ENCODE data around the gene SEC11A.
A peak's percentile ranks its signal among the peaks of the same experiment; 100 is the strongest.
"Not testable (repeated sequence)": the region's sequence is repeated elsewhere in the genome, so short reads cannot be mapped to it uniquely, and the experiment has no call there.

SEC11A gene

DNA sequence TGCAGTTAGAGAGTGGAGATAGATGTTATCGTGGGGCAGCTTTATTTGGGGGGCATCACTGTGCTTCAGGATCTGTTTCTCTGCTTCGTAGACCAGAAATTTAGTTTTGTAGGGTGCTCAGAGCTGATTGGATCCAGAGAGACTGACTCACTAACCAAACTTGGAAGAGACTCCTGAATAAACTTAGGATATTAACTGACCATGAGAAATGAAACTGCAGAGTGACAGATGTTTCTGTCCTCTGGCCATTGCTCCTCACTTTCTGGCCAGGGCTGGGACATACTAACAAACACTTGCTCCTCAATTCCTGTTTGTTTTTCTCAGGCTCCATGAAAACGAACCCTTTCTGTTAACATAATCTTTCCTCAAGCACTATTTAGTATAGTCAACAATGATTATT, 36.8 kb upstream of the SEC11A start:
- no peak overlapping the region for H3K4me3 ChIP-seq (ENCODE audit: low read length in 2 of 2)
- no peaks in the 10 kb centered on the region for H3K36me3 ChIP-seq (ENCODE audit: control insufficient read depth in 2 of 2, insufficient read depth in 2 of 2, low read length in 2 of 2)
- H3K9me3 ChIP-seq (ENCODE audit: control insufficient read depth in 2 of 2, low read length in 2 of 2), result no peaks in the 10 kb centered on the region
- H3K4me1 ChIP-seq (ENCODE audit: control insufficient read depth, insufficient read depth, low read length), result peaks cover 23% of the 10 kb centered on the region
- peak overlapping the region; percentile 7 for H3K27ac ChIP-seq (ENCODE audit: low read length)
- no peaks in the 10 kb centered on the region for H3K27me3 ChIP-seq (ENCODE audit: control insufficient read depth in 1 of 2, insufficient read depth in 2 of 2, low read length in 2 of 2)
- no peak overlapping the region for H3K9ac ChIP-seq (ENCODE audit: low read length in 2 of 2)

DNA sequence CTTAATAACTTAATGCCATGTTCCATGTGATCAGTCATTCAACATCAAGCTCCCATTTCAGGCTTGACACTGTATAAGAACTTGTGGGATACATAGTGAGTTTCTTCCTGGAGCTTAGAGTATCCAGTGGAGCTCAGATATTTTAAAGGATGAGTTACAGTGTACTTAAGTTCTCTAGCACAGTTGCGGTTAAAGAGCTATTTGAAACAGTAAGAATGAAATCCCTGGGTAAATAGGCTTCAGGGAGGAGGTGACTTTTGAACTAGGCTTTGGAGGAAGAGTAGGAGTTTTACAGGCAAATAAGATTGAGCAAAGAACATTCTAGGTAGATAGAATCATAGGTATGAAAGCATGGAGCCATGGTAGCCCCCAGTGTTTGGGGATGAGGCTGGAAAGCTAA, 36.3 kb upstream of the SEC11A start:
- Histone ChIP-seq H3K9ac (ENCODE audit: low read length in 2 of 2) (no peak overlapping the region), H3K4me1 (ENCODE audit: control insufficient read depth, insufficient read depth, low read length) (peaks cover 28% of the 10 kb centered on the region), H3K27ac (ENCODE audit: low read length) (peak overlapping the region; percentile 7), H3K27me3 (ENCODE audit: control insufficient read depth in 1 of 2, insufficient read depth in 2 of 2, low read length in 2 of 2) (no peaks in the 10 kb centered on the region), H3K4me3 (ENCODE audit: low read length in 2 of 2) (no peak overlapping the region), H3K9me3 (ENCODE audit: control insufficient read depth in 2 of 2, low read length in 2 of 2) (no peaks in the 10 kb centered on the region), H3K36me3 (ENCODE audit: control insufficient read depth in 2 of 2, insufficient read depth in 2 of 2, low read length in 2 of 2) (no peaks in the 10 kb centered on the region)

DNA sequence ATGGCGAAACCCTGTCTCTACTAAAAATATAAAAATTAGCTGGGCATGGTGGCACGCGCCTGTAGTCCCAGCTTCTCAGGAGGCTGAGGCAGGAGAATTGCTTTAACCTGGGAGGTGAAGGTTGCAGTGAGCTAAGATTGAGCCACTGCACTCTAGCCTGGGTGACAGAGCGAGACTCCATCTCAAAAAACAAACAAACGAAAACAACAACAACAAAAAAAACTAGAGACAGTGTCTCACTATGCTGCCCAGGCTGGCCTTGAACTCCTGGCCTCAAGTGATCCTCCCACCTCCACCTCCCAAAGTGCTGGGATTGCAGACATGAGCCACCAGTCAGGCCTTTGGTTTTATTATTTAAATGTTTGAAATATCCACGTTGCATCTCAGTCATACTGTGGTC, 35.8 kb upstream of the SEC11A start:
- H3K9me3 ChIP-seq (ENCODE audit: control insufficient read depth in 2 of 2, low read length in 2 of 2); H3K27me3 ChIP-seq (ENCODE audit: control insufficient read depth in 1 of 2, insufficient read depth in 2 of 2, low read length in 2 of 2); H3K4me3 ChIP-seq (ENCODE audit: low read length in 2 of 2); H3K27ac ChIP-seq (ENCODE audit: low read length); H3K36me3 ChIP-seq (ENCODE audit: control insufficient read depth in 2 of 2, insufficient read depth in 2 of 2, low read length in 2 of 2); H3K9ac ChIP-seq (ENCODE audit: low read length in 2 of 2): not testable (repeated sequence)
- peaks cover 31% of the 10 kb centered on the region for H3K4me1 ChIP-seq (ENCODE audit: control insufficient read depth, insufficient read depth, low read length)

DNA sequence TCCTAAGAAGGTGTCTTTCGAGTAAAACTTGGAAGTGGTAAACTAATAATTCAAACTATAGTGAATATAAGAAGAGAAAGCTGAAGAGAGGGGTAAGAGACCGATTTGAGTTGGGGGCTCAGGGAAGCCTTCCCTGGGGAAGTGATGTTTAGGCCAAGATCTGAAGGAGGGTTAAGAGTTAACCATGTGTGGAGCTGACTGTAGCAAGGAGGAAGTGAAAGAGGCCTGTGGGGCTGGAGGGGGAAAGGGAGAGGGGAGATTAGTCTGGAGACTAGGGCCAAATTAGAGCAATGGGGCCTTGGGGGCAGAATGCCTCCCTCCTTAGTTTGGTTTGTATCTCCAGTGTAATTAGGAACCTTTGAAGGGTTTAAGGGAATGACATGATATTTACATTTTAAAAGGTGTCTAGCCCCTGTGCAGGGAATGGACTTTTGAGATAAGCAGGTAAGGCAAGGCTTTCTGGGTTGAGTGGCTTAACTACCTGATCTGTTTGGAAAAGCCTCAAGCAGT, 34.7 kb upstream of the SEC11A start:
- no peaks in the 10 kb centered on the region for H3K9me3 ChIP-seq (ENCODE audit: control insufficient read depth in 2 of 2, low read length in 2 of 2)
- H3K27me3 ChIP-seq (ENCODE audit: control insufficient read depth in 1 of 2, insufficient read depth in 2 of 2, low read length in 2 of 2), result no peaks in the 10 kb centered on the region
- H3K9ac ChIP-seq (ENCODE audit: low read length in 2 of 2), result peak overlapping the region; percentile 36 to 51
- H3K4me1 ChIP-seq (ENCODE audit: control insufficient read depth, insufficient read depth, low read length), result peaks cover 31% of the 10 kb centered on the region
- peak overlapping the region in 1 of 2 donors; percentile 49 for H3K4me3 ChIP-seq (ENCODE audit: low read length in 2 of 2)
- H3K36me3 ChIP-seq (ENCODE audit: control insufficient read depth in 2 of 2, insufficient read depth in 2 of 2, low read length in 2 of 2), result no peaks in the 10 kb centered on the region
- no peak overlapping the region for H3K27ac ChIP-seq (ENCODE audit: low read length)

DNA sequence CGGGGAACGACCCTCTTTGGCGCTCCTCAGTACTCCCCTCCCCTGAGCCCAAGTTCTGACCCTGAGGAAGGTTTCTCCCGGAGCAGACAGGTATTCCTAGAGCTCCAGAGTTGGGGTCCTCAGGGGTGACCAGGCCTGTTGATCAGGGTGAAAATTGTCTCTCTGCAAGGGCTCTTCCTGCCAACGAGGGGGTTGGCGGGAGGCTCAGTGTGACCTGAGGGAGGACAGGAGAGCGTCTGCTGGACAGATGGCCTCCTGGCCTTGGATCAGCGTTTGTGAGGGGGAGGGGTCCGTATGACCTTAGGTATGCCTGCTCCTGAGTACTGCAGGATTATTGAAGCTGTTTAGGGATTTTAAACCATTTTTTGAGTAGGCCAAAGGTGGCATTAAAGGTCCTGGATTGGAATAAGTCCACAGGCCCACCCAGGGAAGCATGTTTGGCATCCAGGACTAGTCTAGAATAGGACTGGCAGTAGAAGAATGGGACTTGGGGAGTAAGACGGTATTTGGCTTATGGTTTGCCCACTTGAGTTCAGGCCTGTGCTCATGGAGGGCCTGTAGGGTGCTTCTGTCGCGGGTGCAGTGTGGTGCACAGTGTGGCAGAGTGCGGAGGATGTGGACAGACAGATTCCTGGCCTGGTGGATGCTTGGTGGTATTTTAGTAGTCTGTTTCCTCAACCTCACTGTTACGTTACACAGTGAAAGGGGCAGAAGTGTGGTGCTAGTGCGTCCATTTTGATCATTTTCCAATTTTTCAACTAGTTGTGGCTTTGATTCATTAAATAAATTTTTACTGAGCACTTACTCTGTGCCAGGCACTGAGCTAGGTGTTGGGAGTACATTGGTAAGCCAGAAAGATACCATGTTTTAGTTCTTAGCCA, 33.4 kb upstream of the SEC11A start:
- no peaks in the 10 kb centered on the region for H3K36me3 ChIP-seq (ENCODE audit: control insufficient read depth in 2 of 2, insufficient read depth in 2 of 2, low read length in 2 of 2)
- peak overlapping the region; percentile 76 for H3K27ac ChIP-seq (ENCODE audit: low read length)
- peaks cover 31% of the 10 kb centered on the region for H3K4me1 ChIP-seq (ENCODE audit: control insufficient read depth, insufficient read depth, low read length)

DNA sequence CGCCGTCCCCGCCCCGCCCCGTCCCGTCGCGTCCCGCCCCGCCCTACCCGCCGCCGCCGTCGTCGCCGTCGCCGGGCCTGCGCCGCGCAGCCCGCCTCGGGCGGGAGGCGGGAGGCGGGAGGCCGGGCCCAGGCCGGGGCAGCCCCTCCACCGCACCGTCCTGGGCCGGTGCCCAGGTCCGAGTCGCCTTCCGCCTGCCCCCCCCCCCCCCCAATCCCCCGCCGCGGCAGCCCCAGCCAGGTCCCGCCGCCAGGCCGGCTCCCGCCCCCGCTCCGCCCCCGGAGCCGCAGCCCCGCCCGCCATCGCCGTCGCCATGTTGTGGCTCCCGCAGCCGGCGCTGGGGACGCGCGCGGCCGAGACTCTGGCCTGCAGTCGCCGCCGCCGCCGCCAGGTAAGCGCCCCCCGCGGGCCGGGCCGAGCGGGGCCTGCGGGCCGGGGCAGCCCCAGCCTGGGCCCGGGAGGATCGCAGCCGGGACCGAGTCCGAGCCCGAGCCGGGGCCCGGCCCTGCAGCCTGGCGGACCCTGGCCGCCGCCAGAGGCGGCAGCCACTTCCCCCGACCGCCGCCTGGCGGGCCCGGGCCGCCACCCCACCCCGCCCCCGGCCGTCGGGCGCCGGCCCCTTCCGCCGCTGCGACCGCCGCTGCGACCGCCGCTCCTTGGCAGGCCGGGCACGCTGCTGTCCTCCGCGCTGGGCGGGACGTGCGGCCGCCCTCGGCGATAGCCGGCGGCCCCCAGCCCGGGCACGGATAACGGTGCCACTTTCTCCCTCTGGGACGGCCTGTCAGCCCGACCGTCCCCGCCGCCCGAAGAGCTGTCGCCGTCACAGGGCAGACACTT, 32.6 kb upstream of the SEC11A start, which contains the start of gene ZNF592:
ZNF592 (plus strand) TSS at position 319 of the 837 bp plus-strand sequence. CDS start 34,084 bp downstream, outside the sequence.
- Histone ChIP-seq H3K36me3 (ENCODE audit: control insufficient read depth in 2 of 2, insufficient read depth in 2 of 2, low read length in 2 of 2) (no peaks in the 10 kb centered on the region), H3K4me3 (ENCODE audit: low read length in 2 of 2) (peak within 1 kb of the TSS; percentile 97 to 98), H3K4me1 (ENCODE audit: control insufficient read depth, insufficient read depth, low read length) (peaks cover 31% of the 10 kb centered on the region), H3K9me3 (ENCODE audit: control insufficient read depth in 2 of 2, low read length in 2 of 2) (no peaks in the 10 kb centered on the region), H3K9ac (ENCODE audit: low read length in 2 of 2) (peak within 1 kb of the TSS; percentile 95 to 96), H3K27me3 (ENCODE audit: control insufficient read depth in 1 of 2, insufficient read depth in 2 of 2, low read length in 2 of 2) (no peaks in the 10 kb centered on the region), H3K27ac (ENCODE audit: low read length) (peak within 1 kb of the TSS; percentile 98)

More for the DNA sequence above, 33.4 kb upstream of the SEC11A start:
- peak overlapping the region; percentile 95 to 96 for H3K9ac ChIP-seq (ENCODE audit: low read length in 2 of 2)
- no peaks in the 10 kb centered on the region for H3K27me3 ChIP-seq (ENCODE audit: control insufficient read depth in 1 of 2, insufficient read depth in 2 of 2, low read length in 2 of 2)
- H3K9me3 ChIP-seq (ENCODE audit: control insufficient read depth in 2 of 2, low read length in 2 of 2), result no peaks in the 10 kb centered on the region
- peak overlapping the region; percentile 97 to 98 for H3K4me3 ChIP-seq (ENCODE audit: low read length in 2 of 2)

DNA sequence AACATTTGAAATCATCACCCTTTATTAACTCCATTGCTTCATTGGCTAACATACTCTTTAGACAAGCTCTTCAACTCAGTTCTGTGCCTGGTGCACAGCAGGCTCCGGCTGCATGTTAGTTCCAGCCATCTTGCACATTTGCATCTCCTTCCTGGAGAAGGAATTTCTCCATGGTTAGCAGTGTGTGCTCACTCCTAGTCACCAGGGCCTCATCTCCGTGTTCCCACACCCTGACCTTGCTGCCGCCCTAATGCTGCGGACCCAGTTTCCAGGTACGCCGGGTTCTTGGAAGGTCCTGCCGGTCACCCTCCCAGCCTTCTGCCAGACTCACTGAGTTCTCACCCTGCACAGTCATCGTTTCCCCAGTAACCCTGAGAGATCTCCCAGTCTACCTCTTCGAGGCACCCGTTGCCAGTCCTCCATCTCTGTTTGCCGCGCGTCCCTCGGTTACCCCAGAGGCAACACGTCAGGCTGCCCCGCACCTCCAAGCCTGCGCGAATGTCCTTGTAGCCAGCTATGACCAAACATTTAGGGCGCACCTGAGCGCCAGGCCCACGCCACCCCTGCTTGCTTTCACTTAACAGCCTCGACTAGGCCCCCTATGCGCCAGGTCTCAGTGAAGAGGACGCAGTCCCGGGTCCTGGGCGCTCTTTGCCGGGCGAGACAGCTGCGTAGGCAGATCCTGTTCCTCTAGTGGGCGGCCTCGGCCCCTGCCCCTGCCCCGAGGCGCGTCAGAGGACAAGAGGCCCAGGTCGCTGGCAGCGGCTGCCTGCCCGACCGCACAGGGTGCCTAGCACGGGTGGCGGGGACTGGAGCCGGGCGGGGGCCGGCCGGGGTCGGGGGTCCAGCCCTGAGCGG, 31.7 kb upstream of the SEC11A start:
- Histone ChIP-seq H3K27me3 (ENCODE audit: control insufficient read depth in 1 of 2, insufficient read depth in 2 of 2, low read length in 2 of 2) (no peaks in the 10 kb centered on the region), H3K27ac (ENCODE audit: low read length) (peak overlapping the region; percentile 98), H3K9me3 (ENCODE audit: control insufficient read depth in 2 of 2, low read length in 2 of 2) (no peaks in the 10 kb centered on the region), H3K4me1 (ENCODE audit: control insufficient read depth, insufficient read depth, low read length) (peaks cover 31% of the 10 kb centered on the region), H3K4me3 (ENCODE audit: low read length in 2 of 2) (peak overlapping the region; percentile 87 to 91), H3K9ac (ENCODE audit: low read length in 2 of 2) (peak overlapping the region; percentile 95), H3K36me3 (ENCODE audit: control insufficient read depth in 2 of 2, insufficient read depth in 2 of 2, low read length in 2 of 2) (no peaks in the 10 kb centered on the region)

DNA sequence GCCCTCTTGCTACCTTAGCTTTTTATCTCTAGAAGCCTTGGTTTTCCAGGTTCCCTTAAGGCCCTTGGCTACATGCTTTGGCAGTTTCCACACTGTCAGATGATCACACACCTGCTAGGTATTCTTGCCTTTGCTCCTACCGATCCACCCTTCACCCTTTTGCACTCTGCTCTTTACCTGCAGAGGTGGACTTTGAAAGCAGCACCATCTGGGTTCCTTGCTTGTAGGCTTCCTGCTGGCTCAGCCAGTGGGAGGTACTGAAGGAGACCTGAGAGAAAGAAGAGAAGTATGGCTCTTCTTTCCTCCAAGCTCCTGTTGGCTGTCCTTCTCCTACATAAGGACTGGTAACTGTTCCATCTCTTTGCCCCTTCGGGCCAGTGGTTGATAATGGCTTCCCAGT, 25.2 kb upstream of the SEC11A start:
- H3K4me3 ChIP-seq (ENCODE audit: low read length in 2 of 2), result no peak overlapping the region
- no peak overlapping the region for H3K27ac ChIP-seq (ENCODE audit: low read length)
- peaks cover 3% of the 10 kb centered on the region for H3K4me1 ChIP-seq (ENCODE audit: control insufficient read depth, insufficient read depth, low read length)
- H3K36me3 ChIP-seq (ENCODE audit: control insufficient read depth in 2 of 2, insufficient read depth in 2 of 2, low read length in 2 of 2), result no peaks in the 10 kb centered on the region
- no peak overlapping the region for H3K9ac ChIP-seq (ENCODE audit: low read length in 2 of 2)
- H3K9me3 ChIP-seq (ENCODE audit: control insufficient read depth in 2 of 2, low read length in 2 of 2), result no peaks in the 10 kb centered on the region
- no peaks in the 10 kb centered on the region for H3K27me3 ChIP-seq (ENCODE audit: control insufficient read depth in 1 of 2, insufficient read depth in 2 of 2, low read length in 2 of 2)

DNA sequence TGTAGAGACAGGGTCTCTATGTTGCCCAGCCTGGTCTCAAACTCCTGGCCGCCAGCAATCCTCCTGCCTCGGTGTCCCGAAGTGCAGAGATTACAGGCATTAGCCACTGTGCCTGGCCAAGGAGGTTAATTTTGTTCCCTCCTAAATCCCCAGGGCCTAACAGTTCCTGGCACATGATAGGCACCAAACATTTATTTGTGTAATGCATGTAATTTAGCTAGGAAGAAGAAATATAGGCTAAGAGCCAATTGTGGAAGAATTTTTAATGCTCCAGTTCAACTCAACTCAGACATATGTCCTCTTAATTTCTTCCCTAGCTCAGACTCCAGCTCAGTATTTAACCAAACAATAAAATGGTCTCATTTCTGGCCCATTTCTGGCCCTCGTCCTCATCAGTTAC, 24.8 kb upstream of the SEC11A start:
- H3K36me3 ChIP-seq (ENCODE audit: control insufficient read depth in 2 of 2, insufficient read depth in 2 of 2, low read length in 2 of 2), result no peaks in the 10 kb centered on the region
- no peak overlapping the region for H3K9ac ChIP-seq (ENCODE audit: low read length in 2 of 2)
- H3K27me3 ChIP-seq (ENCODE audit: control insufficient read depth in 1 of 2, insufficient read depth in 2 of 2, low read length in 2 of 2), result no peaks in the 10 kb centered on the region
- peaks cover 3% of the 10 kb centered on the region for H3K4me1 ChIP-seq (ENCODE audit: control insufficient read depth, insufficient read depth, low read length)
- no peak overlapping the region for H3K4me3 ChIP-seq (ENCODE audit: low read length in 2 of 2)
- no peaks in the 10 kb centered on the region for H3K9me3 ChIP-seq (ENCODE audit: control insufficient read depth in 2 of 2, low read length in 2 of 2)
- no peak overlapping the region for H3K27ac ChIP-seq (ENCODE audit: low read length)

DNA sequence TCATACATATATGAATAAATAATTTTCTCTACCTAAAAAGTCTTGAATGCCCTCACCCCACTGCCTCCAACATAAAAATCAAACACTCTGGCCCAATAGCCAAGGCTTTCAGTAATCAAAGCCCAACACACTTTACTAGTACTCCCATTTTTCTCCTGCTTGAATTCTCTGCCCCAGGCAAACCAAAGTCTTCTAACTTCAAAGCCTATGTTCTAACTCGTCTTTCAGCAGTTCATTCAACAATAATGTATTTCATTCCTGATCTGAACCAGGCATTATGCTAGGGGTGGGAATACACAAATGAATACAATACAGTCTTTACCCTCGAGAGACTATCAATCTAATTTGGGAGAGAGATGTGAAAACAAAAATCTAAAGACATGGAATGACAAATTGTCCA, 21.1 kb upstream of the SEC11A start:
- Histone ChIP-seq H3K27me3 (ENCODE audit: control insufficient read depth in 1 of 2, insufficient read depth in 2 of 2, low read length in 2 of 2) (no peaks in the 10 kb centered on the region), H3K27ac (ENCODE audit: low read length) (no peak overlapping the region), H3K9me3 (ENCODE audit: control insufficient read depth in 2 of 2, low read length in 2 of 2) (no peaks in the 10 kb centered on the region), H3K4me3 (ENCODE audit: low read length in 2 of 2) (no peak overlapping the region), H3K4me1 (ENCODE audit: control insufficient read depth, insufficient read depth, low read length) (peaks cover 3% of the 10 kb centered on the region), H3K36me3 (ENCODE audit: control insufficient read depth in 2 of 2, insufficient read depth in 2 of 2, low read length in 2 of 2) (no peaks in the 10 kb centered on the region), H3K9ac (ENCODE audit: low read length in 2 of 2) (no peak overlapping the region)

All from stomach smooth muscle (tissue), 2 donors.